Gastroesophageal sphincter (tissue), 4 donors: ENCODE results near the gene REELD1. TPM values are rescaled to one million over a fixed set of nuclear protein-coding genes. Genes with fewer than 3 reads are reported as not detected.

Experiments used
- ATAC-seq: fragments of 150-250 bp; one replicate; pipeline ENCODE4 v1.9.1; 2016; ENCODE audit warnings: mild to moderate bottlenecking, moderate library complexity
- H3K27ac ChIP-seq, 4 donors: fragments of 200-600 bp; sonication (generic) in 3 of 4; 1 replicate in 3 of 4; 2 replicates in 1 of 4; pipeline ENCODE4 v1.5.1; 2016 to 2019
- H3K27me3 ChIP-seq: fragments of 200-600 bp; sonication (generic); one replicate; pipeline ENCODE4 v1.5.1; 2019
- H3K36me3 ChIP-seq, 2 donors: fragments of 200-600 bp; sonication (generic); one replicate each; pipeline ENCODE4 v1.5.1; 2019; ENCODE audit warnings: control low read depth in 1 of 2
- H3K4me1 ChIP-seq, 3 donors: fragments of 200-600 bp; sonication (generic); 1 replicate in 2 of 3; 2 replicates in 1 of 3; pipeline ENCODE4 v1.5.1; 2016 to 2019; ENCODE audit warnings: control low read depth in 2 of 3
- H3K4me3 ChIP-seq, 2 donors: fragments of 200-600 bp; sonication (generic); one replicate each; pipeline ENCODE4 v1.5.1; 2019; ENCODE audit warnings: mild to moderate bottlenecking in 1 of 2, moderate library complexity in 1 of 2
- H3K9me3 ChIP-seq, 3 donors: fragments of 200-600 bp; sonication (generic); one replicate each; pipeline ENCODE4 v1.5.1; 2017 to 2019; ENCODE audit warnings: control low read depth in 2 of 3
- EP300 ChIP-seq: sonication (generic); formaldehyde crosslinking; IDR thresholded peaks from one replicate; pipeline ENCODE4 v1.6.1; 2017; ENCODE audit warnings: antibody characterized with exemption, mild to moderate bottlenecking
- POLR2A ChIP-seq, 2 donors: fragments of 450-650 bp; IDR thresholded peaks; one replicate each; pipeline ENCODE4 v1.6.1; 2017; ENCODE audit warnings: antibody characterized with exemption in 2 of 2, mild to moderate bottlenecking in 2 of 2, moderate library complexity in 1 of 2
- POLR2AphosphoS5 ChIP-seq: sonication (generic); formaldehyde crosslinking; IDR thresholded peaks from one replicate; pipeline ENCODE4 v1.6.1; 2017; ENCODE audit warnings: antibody characterized with exemption
- WGBS, 2 donors: methylation state at CpG; one replicate each; pipeline ENCODE4 v1.1.5; 2018; ENCODE audit warnings: low coverage in 1 of 2; 5-methylcytosine and 5-hydroxymethylcytosine counted together
- total RNA-seq, 4 donors: library from RNA; depleted of rRNA; stranded (reverse); fragments of >200 nt; gene quantifications; one replicate each; pipeline ENCODE4 v1.1.0, GENCODE V29; 2016
- TF ChIP-seq, protein P1 (sequence below), 4 experiments: fragments of 200-600 bp in 2 of 4; fragments of 450-650 bp in 2 of 4; sonication (generic) in 1 of 4; IDR thresholded peaks; one replicate each; pipeline ENCODE4 v1.5.1; 2017 to 2019; ENCODE audit warnings: antibody characterized with exemption in 4 of 4, mild to moderate bottlenecking in 2 of 4, moderate library complexity in 2 of 4

Gene REELD1
- total RNA-seq, 4 donors from 2014 or later = 0.78 to 1.4 TPM; not detected in 2

DNA sequence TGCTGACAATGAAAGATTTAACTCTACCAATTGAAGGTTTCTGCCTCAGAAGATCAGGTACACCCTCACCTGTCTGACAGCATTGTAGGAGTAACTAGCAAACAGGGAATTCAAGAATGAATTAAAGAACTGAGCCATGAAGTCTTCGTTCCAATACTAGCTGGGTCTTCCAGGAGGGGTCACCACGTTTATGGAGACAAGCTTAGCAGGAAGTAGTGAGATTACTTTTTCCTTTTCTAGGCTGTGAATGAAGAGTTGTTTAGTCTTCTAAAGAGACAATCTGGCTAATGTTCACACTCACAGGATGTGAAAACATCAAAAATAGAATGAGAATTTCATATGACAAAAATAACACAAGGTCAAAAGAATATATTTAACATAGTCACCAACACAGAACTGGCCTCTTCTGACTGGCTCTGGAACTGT is 54.9 kb downstream of the REELD1 start:
- 62 to 63% methylated on average over 2 of the region's 2 CpGs for WGBS, 2 donors
- Histone ChIP-seq H3K9me3 (no peaks in the 10 kb centered on the region), H3K36me3 (no peaks in the 10 kb centered on the region), H3K27me3 (no peaks in the 10 kb centered on the region), H3K4me3 (no peak overlapping the region), H3K4me1 (no peaks in the 10 kb centered on the region), H3K27ac (no peak overlapping the region)
- ATAC-seq = no peak
- TF ChIP-seq, protein P1, sequence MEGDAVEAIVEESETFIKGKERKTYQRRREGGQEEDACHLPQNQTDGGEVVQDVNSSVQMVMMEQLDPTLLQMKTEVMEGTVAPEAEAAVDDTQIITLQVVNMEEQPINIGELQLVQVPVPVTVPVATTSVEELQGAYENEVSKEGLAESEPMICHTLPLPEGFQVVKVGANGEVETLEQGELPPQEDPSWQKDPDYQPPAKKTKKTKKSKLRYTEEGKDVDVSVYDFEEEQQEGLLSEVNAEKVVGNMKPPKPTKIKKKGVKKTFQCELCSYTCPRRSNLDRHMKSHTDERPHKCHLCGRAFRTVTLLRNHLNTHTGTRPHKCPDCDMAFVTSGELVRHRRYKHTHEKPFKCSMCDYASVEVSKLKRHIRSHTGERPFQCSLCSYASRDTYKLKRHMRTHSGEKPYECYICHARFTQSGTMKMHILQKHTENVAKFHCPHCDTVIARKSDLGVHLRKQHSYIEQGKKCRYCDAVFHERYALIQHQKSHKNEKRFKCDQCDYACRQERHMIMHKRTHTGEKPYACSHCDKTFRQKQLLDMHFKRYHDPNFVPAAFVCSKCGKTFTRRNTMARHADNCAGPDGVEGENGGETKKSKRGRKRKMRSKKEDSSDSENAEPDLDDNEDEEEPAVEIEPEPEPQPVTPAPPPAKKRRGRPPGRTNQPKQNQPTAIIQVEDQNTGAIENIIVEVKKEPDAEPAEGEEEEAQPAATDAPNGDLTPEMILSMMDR (IDR thresholded peaks at IDR 0.05) = no peak
- TF ChIP-seq POLR2A (IDR thresholded peaks at IDR 0.05) (no peak), EP300 (no peak), POLR2AphosphoS5 (no peak)

DNA sequence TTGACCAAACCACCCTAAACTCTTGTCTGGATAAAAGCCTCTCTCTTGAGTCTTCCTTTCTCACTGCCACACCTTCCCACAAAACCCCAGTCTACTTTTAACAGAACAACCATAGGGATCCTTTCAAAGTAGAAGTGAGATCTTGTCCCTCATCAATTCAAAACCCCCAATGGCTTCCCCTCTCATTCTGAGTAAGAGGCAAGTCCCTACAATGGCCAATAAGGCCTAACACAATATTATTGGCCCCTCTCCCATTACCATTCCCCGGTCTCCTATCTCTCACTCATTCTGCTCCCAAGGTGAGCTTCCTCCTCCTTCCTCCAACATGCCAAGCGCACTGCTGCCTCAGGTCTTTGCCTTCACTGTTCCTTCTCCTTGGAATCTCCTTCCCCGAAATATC is 57.1 kb downstream of the REELD1 start:
- no peak for ATAC-seq
- TF ChIP-seq POLR2AphosphoS5 (no peak), EP300 (no peak), POLR2A (IDR thresholded peaks at IDR 0.05) (no peak)
- TF ChIP-seq, protein P1 (IDR thresholded peaks at IDR 0.05) = no peak
- Histone ChIP-seq H3K27ac (no peak overlapping the region), H3K9me3 (no peaks in the 10 kb centered on the region), H3K36me3 (no peaks in the 10 kb centered on the region), H3K4me3 (no peak overlapping the region), H3K27me3 (no peaks in the 10 kb centered on the region), H3K4me1 (no peaks in the 10 kb centered on the region)
- 96 to 100% methylated on average over 3 of the region's 3 CpGs for WGBS, 2 donors

DNA sequence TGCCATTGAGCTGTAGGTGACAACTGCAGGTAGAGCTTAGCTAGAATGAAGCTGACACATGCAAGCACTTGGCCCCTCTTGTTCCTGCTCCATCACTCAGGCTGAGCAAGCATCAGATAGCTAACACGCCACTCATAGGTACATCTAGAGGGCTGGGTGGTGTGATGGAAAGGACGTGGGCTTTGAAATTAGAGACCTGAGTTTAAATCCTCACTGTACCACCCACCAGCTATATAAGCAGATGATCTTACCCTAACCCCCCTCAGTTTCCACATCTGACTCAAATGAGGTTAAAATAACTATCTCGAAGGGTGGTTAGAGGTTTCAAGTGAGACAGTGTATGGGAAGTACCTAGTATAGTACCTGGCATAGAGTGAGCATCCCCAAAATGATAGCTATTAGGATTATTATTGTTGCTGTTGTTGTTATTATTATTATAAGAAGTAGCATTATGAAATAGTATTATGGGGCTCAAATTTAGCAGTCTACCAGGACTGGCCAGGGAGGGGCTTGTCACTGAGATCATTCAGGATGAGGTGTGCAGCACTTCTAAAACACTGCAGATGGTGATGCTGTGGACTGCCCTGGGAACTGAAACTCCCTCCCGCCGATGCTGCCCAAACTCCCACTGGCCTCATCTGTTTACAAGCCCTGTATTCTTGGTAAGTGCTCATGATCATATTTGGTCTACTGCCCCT is 59.0 kb downstream of the REELD1 start:
- TF ChIP-seq POLR2A (IDR thresholded peaks at IDR 0.05) (no peak), POLR2AphosphoS5 (no peak), EP300 (no peak)
- TF ChIP-seq, protein P1 (IDR thresholded peaks at IDR 0.05) = no peak
- Histone ChIP-seq H3K9me3 (no peaks in the 10 kb centered on the region), H3K4me3 (no peak overlapping the region), H3K36me3 (no peaks in the 10 kb centered on the region), H3K27me3 (no peaks in the 10 kb centered on the region), H3K4me1 (no peaks in the 10 kb centered on the region), H3K27ac (no peak overlapping the region)
- ATAC-seq = no peak
- 91 to 100% methylated on average over 1 to 5 of the region's 5 CpGs for WGBS, 2 donors

DNA sequence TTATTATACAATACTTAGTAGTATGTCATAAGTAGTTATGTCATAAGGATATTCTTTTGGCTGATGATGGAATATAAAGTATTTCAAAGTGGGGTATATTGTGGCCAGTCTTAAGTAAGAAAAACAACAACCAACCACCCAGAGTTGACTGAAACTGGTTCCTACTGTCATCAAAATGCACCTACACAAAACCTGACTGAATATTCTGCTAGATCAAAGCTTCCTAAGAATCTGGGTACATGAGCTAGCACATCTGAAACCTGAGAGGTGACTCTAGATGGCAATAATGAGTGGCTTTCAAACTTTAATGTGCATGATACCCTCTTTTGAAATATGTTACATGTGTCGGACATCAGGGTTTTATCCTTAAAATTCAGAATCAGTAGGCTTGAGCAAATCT is 60.4 kb downstream of the REELD1 start:
- WGBS, 2 donors = 100% methylated on average over 1 of the region's 1 CpG

DNA sequence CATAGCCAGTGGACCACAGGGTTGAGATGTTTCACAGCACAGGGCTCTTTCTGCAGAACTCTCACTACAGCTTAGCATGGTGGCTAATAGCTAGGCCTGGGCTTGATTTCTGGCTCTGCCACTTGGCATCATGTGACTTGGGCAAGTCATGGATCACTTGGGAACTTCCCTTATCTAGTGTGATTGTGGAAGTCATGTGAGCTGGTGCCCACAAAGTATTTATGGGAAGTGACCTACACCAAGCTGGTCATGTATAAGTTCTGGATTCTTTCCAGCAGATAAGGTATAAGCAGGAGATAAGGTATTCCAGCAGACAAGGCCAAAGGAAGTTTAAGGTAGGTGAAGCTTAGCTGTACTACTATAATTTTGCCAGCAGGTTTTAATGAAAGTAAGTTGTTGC is 61.0 kb downstream of the REELD1 start:
- Histone ChIP-seq H3K9me3 (no peaks in the 10 kb centered on the region), H3K4me3 (no peak overlapping the region), H3K27ac (no peak overlapping the region), H3K4me1 (no peaks in the 10 kb centered on the region), H3K27me3 (no peaks in the 10 kb centered on the region), H3K36me3 (no peaks in the 10 kb centered on the region)
- ATAC-seq = no peak
- no peak for TF ChIP-seq POLR2AphosphoS5
- TF ChIP-seq EP300 = no peak
- TF ChIP-seq, protein P1 (IDR thresholded peaks at IDR 0.05) = no peak
- TF ChIP-seq POLR2A (IDR thresholded peaks at IDR 0.05) = no peak

More for the DNA sequence above, 60.4 kb downstream of the REELD1 start:
- TF ChIP-seq, protein P1 (IDR thresholded peaks at IDR 0.05) = no peak
- no peak for TF ChIP-seq POLR2AphosphoS5
- TF ChIP-seq POLR2A (IDR thresholded peaks at IDR 0.05) = no peak
- TF ChIP-seq EP300 = no peak
- Histone ChIP-seq H3K27me3 (no peaks in the 10 kb centered on the region), H3K36me3 (no peaks in the 10 kb centered on the region), H3K27ac (no peak overlapping the region), H3K4me3 (no peak overlapping the region), H3K9me3 (no peaks in the 10 kb centered on the region), H3K4me1 (no peaks in the 10 kb centered on the region)
- ATAC-seq = no peak
